Heart right ventricle (tissue), 16 donors: ENCODE results near the gene TMEM61. TPM values are rescaled to one million over a fixed set of nuclear protein-coding genes. Genes with fewer than 3 reads are reported as not detected.

Experiments used
- ATAC-seq, 8 donors: fragments of 200-7000 bp; cut with Tn5 transposase; one replicate each; pipeline ENCODE4 v1.9.1; 2020; ENCODE audit warnings: mild to moderate bottlenecking in 8 of 8, moderate library complexity in 8 of 8, moderate number of reproducible peaks in 1 of 8
- DNase-seq, 2 donors: peaks; one replicate each; pipeline ENCODE4 v3.0.0-alpha.2; 2020
- H3K27ac ChIP-seq, 10 donors: fragments of 200-600 bp; sonication (generic) in 2 of 10; one replicate each; pipeline versions ENCODE4 v1.5.0 to v1.8.0; 2020 to 2022; ENCODE audit warnings: mild to moderate bottlenecking in 3 of 10
- H3K27me3 ChIP-seq, 7 donors: fragments of 200-600 bp; one replicate each; pipeline ENCODE4 v1.8.0; 2021 to 2022; ENCODE audit warnings: mild to moderate bottlenecking in 2 of 7
- H3K36me3 ChIP-seq, 9 donors: fragments of 200-600 bp; sonication (generic) in 1 of 9; one replicate each; pipeline versions ENCODE4 v1.5.0 to v1.8.0; 2020 to 2022; ENCODE audit warnings: mild to moderate bottlenecking in 2 of 9
- H3K4me1 ChIP-seq, 9 donors: fragments of 200-600 bp; sonication (generic) in 1 of 9; one replicate each; pipeline versions ENCODE4 v1.5.0 to v1.8.0; 2020 to 2022; ENCODE audit warnings: mild to moderate bottlenecking in 4 of 9
- H3K4me3 ChIP-seq, 10 donors: fragments of 200-600 bp; sonication (generic) in 2 of 10; one replicate each; pipeline versions ENCODE4 v1.5.0 to v1.8.0; 2020 to 2022; ENCODE audit warnings: mild to moderate bottlenecking in 7 of 10, moderate library complexity in 2 of 10
- H3K9me3 ChIP-seq, 11 donors: fragments of 200-600 bp in 10 of 11; sonication (generic) in 2 of 11; one replicate each; pipeline versions ENCODE4 v1.5.0 to v1.8.0; 2013 to 2022; ENCODE audit warnings: mild to moderate bottlenecking in 2 of 11, control low read depth in 1 of 11, moderate library complexity in 1 of 11
- WGBS, 2 donors: extraction: QIAGEN DNeasy Blood & Tissue Kit; methylation state at CpG; one replicate each; pipeline ENCODE4 v1.1.7; 2013; ENCODE audit warnings: inconsistent platforms in 1 of 2; 5-methylcytosine and 5-hydroxymethylcytosine counted together
- intact Hi-C, 10 donors: fragments of 100-400 bp; cut with DNase I; formaldehyde crosslinking; loops; one replicate each; pipeline versions ENCODE4 v1.11.1 to v1.14.2; 2022
- polyA plus RNA-seq, 2 donors: library from polyadenylated mRNA; stranded (reverse); fragments of 200-250 nt; gene quantifications; one replicate each; pipeline ENCODE4 v1.2.3, GENCODE V29; 2013
- total RNA-seq, 10 donors: library from RNA; stranded (reverse); fragmentation: NEBNext Ultra II Directional in 3 of 10; extraction: Animal tissue kit (Norgen Biotek cat#: 25700) in 3 of 10; gene quantifications; one replicate each; pipeline versions ENCODE4 v1.2.1 to v1.2.4, GENCODE V29; 2021 to 2023
- TF ChIP-seq, protein P1 (sequence below), 9 donors: fragments of 200-600 bp; sonication (generic) in 2 of 9; IDR thresholded peaks; one replicate each; pipeline versions ENCODE4 v1.5.0 to v1.8.0; 2021 to 2022; ENCODE audit warnings: antibody characterized with exemption in 9 of 9, mild to moderate bottlenecking in 5 of 9, moderate library complexity in 1 of 9
- donor health status: Arrhythmogenic right ventricular cardiomyopathy.
- donor health status: ischemic (EF 13 %, LVEDD 7.1; RV severe dilation, severe dysfunction).
- donor health status: healthy with polysubstance abuse.
- donor health status: DM: no; HTN: yes; CAD: no.
- donor health status: DM: no; HTN: no; CAD: no.
- donor health status: ischemic (EF 25% LVEDD 6.9; RV normal size, moderate dysfunction).
- donor health status: ischemic (EF 25% LVEDD 5.7; RV mildly dilated, moderate dysfunction).
- donor health status: healthy.
- donor health status: DM: yes; HTN: yes; CAD: no.
- donor health status: Ischemic cardiomyopathy.
- donor health status: ischemic (EF 35%, LVEDD 5.7; RV mildly dilated, moderate dysfunction).
- donor health status: nonischemic (EF 11% LVEDD 7.7; RV severe dilation, severe dysfunction).
- donor health status: DM: yes; HTN: yes; CAD: no.
- donor health status: PGD.
- donor health status: ischemic (EF 29% LVEDD 5.4; RV normal size, mild dysfunction).
- donor health status: nonischemic (EF 23%, LVEDD 6.1; RV moderate dilation, normal function).

Gene TMEM61
- total and polyA plus RNA-seq, 12 donors = 0.03 to 0.37 TPM; not detected in 10

- ATAC-seq = no peak
Observed at GRCh38 chr1:54987427-54987826, 7.0 kb downstream of the TMEM61 start.

DNA sequence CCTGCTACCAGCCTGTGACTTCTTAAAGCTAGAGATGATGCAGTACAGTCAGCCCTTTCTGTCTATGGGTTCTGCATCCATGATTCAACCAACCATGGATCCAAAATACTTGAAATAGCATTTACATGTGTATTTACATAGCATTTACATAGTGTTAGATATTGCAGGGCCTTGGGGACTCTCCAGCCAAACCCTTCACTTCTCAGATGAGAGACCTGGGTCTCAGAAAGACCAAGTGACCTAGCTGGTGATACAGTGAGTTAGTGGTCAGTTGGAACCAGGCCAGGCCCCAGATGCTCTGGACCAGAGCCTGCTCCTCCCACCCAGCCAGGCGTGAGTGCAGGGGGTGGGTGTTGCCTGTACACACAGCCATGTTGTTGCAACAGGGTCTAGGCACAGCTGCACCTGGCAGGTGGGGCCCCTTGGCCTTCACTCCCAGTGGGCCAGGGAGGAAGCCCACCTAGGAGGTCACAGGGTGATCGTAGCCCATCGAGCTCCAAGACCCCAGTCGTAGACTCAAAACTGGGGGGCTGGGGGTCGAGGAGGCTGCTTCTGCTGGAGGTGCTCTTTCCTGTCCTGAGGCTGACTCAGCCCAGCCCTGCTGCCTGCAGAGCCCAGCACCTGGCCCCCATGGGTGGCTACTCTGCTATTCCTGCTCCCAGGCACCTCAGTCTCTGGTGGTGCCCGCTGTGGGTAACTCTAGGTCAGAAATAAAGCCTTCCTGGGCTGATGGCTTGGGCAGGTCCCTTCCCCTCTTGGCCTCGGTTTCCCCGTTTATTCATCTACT lies 7.7 kb downstream of the TMEM61 start:
- WGBS, 2 donors = 76 to 92% methylated on average over 8 of the region's 8 CpGs
- Histone ChIP-seq H3K4me3 (no peak overlapping the region), H3K9me3 (no peaks in the 10 kb centered on the region), H3K36me3 (no peaks in the 10 kb centered on the region), H3K4me1 (peaks cover 0 to 8% (median 0%) of the 10 kb centered on the region in 9 donors), H3K27ac (no peak overlapping the region), H3K27me3 (peaks cover 0 to 24% (median 4%) of the 10 kb centered on the region in 7 donors)
- ATAC-seq = no peak
- intact Hi-C loops = no loop called here
- TF ChIP-seq, protein P1, sequence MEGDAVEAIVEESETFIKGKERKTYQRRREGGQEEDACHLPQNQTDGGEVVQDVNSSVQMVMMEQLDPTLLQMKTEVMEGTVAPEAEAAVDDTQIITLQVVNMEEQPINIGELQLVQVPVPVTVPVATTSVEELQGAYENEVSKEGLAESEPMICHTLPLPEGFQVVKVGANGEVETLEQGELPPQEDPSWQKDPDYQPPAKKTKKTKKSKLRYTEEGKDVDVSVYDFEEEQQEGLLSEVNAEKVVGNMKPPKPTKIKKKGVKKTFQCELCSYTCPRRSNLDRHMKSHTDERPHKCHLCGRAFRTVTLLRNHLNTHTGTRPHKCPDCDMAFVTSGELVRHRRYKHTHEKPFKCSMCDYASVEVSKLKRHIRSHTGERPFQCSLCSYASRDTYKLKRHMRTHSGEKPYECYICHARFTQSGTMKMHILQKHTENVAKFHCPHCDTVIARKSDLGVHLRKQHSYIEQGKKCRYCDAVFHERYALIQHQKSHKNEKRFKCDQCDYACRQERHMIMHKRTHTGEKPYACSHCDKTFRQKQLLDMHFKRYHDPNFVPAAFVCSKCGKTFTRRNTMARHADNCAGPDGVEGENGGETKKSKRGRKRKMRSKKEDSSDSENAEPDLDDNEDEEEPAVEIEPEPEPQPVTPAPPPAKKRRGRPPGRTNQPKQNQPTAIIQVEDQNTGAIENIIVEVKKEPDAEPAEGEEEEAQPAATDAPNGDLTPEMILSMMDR (IDR thresholded peaks at IDR 0.05) = no peak
- DNase-seq = no peak

More at GRCh38 chr1:54987427-54987826, 7.0 kb downstream of the TMEM61 start:
- H3K9me3 ChIP-seq = no peaks in the 10 kb centered on the region
- no peak overlapping the region for H3K4me3 ChIP-seq
- WGBS, 2 donors = 70 to 71% methylated on average over 2 of the region's 2 CpGs
- DNase-seq = no peak
- H3K27me3 ChIP-seq = peaks cover 0 to 29% (median 5%) of the 10 kb centered on the region in 7 donors
- TF ChIP-seq, protein P1 (IDR thresholded peaks at IDR 0.05) = no peak
- H3K36me3 ChIP-seq = no peaks in the 10 kb centered on the region
- H3K27ac ChIP-seq = no peak overlapping the region
- peaks cover 0 to 8% (median 0%) of the 10 kb centered on the region in 9 donors for H3K4me1 ChIP-seq
- intact Hi-C loops = no loop called here

GRCh38 chr1:54988975-54989374 lies 8.5 kb downstream of the TMEM61 start:
- intact Hi-C loops = no loop called here
- WGBS, 2 donors = 94 to 97% methylated on average over 4 of the region's 4 CpGs
- no peaks in the 10 kb centered on the region for H3K36me3 ChIP-seq

GRCh38 chr1:54989473-54989872 lies 9.0 kb downstream of the TMEM61 start:
- Histone ChIP-seq H3K4me1 (peaks cover 0 to 8% (median 0%) of the 10 kb centered on the region in 9 donors), H3K36me3 (no peaks in the 10 kb centered on the region), H3K4me3 (no peak overlapping the region), H3K27me3 (peaks cover 0 to 16% (median 0%) of the 10 kb centered on the region in 7 donors), H3K27ac (no peak overlapping the region), H3K9me3 (no peaks in the 10 kb centered on the region)
- DNase-seq (no peak), ATAC-seq (peak in 1 of 8 donors; percentile 13)
- TF ChIP-seq, protein P1 (IDR thresholded peaks at IDR 0.05) = no peak
- intact Hi-C loops = no loop called here
- 84 to 87% methylated on average over 8 of the region's 8 CpGs for whole genome bisulfite sequencing, 2 donors

More at GRCh38 chr1:54988975-54989374, 8.5 kb downstream of the TMEM61 start:
- Histone ChIP-seq H3K4me3 (no peak overlapping the region), H3K27me3 (peaks cover 0 to 16% (median 0%) of the 10 kb centered on the region in 7 donors), H3K27ac (no peak overlapping the region), H3K4me1 (peaks cover 0 to 8% (median 0%) of the 10 kb centered on the region in 9 donors), H3K9me3 (no peaks in the 10 kb centered on the region)
- TF ChIP-seq, protein P1 (IDR thresholded peaks at IDR 0.05) = no peak
- ATAC-seq (no peak), DNase-seq (no peak)
